ENCODE measurements around the gene ERCC6. TPM values are rescaled to one million over a fixed set of nuclear protein-coding genes. Genes with fewer than 3 reads are reported as not detected.

Gene ERCC6
- total RNA-seq, 4 donors from 2014 or later: 16.0 to 34.0 (median 22.4) TPM

- intact Hi-C loops (cut with DNase I; ENCODE audit: low total_unique reads) (no loop called here), in situ Hi-C loops (cut with MboI; ENCODE audit: low pct_ligation_motif_present in 1 of 4, low pct_unique_long_range_greater_than_20kb in 1 of 4, low sequenced_read_pairs in 3 of 4) (loop anchor here in 1 of 4 donors (25.0 kb wide), 1 partner anchor 1073 kb away; the partner anchor contains the start of gene SGMS1)
- H3K4me1 ChIP-seq: peaks cover 7 to 24% (median 14%) of the 10 kb centered on the region in 4 donors
- H3K36me3 ChIP-seq: no peaks in the 10 kb centered on the region
- H3K27me3 ChIP-seq: peaks cover 4% of the 10 kb centered on the region
- TF ChIP-seq POLR2AphosphoS5 (IDR thresholded peaks at IDR 0.05): no peak
- no peak for TF ChIP-seq POLR2A (IDR thresholded peaks at IDR 0.05)
- peak in 1 of 5 experiments; percentile 6 for TF ChIP-seq CTCF (IDR thresholded peaks at IDR 0.05)
- no peaks in the 10 kb centered on the region for H3K9me3 ChIP-seq
- H3K27ac ChIP-seq: peak overlapping the region; percentile 85 to 94 (median 92)
- peak; percentile 57 for DNase-seq
- 0% methylated on average over 5 to 26 of the region's 26 CpGs for WGBS, 2 donors (ENCODE audit: low coverage in 1 of 2)
- H3K4me3 ChIP-seq: peak overlapping the region; percentile 20 to 82 (median 70)
Measured at GRCh38 chr10:49539320-49539885, 482 bp upstream of the ERCC6 start.

- H3K9me3 ChIP-seq: no peaks in the 10 kb centered on the region
- DNase-seq: no peak
- WGBS, 2 donors (ENCODE audit: low coverage in 1 of 2): 63 to 75% methylated on average over 3 to 9 of the region's 9 CpGs
- H3K27me3 ChIP-seq: no peaks in the 10 kb centered on the region
- in situ Hi-C loops (cut with MboI; ENCODE audit: low pct_ligation_motif_present in 1 of 4, low pct_unique_long_range_greater_than_20kb in 1 of 4, low sequenced_read_pairs in 3 of 4): loop anchor here in 1 of 4 donors (25.0 kb wide), 1 partner anchor 1077 kb away; the partner anchor contains the start of gene SGMS1
- no peak overlapping the region for H3K27ac ChIP-seq
- intact Hi-C loops (cut with DNase I; ENCODE audit: low total_unique reads): no loop called here
- peaks cover 7 to 21% (median 12%) of the 10 kb centered on the region in 4 donors for H3K4me1 ChIP-seq
- no peak overlapping the region for H3K4me3 ChIP-seq
- H3K36me3 ChIP-seq: peaks cover 0 to 20% (median 3%) of the 10 kb centered on the region in 4 donors
- TF ChIP-seq POLR2A (IDR thresholded peaks at IDR 0.05): no peak
- TF ChIP-seq CTCF (IDR thresholded peaks at IDR 0.05): no peak
- no peak for TF ChIP-seq EP300 (IDR thresholded peaks at IDR 0.05; ENCODE audit: low read depth)
- no peak for TF ChIP-seq POLR2AphosphoS5 (IDR thresholded peaks at IDR 0.05)
Measured at GRCh38 chr10:49534670-49535381, 4.1 kb downstream of the ERCC6 start.

- no peaks in the 10 kb centered on the region for H3K27me3 ChIP-seq
- WGBS, 2 donors (ENCODE audit: low coverage in 1 of 2): 94% methylated on average over 15 of the region's 15 CpGs; no CpG with 5 or more reads in 1 of the 2 donors
- no peak overlapping the region for H3K27ac ChIP-seq
- peaks cover 0 to 32% (median 6%) of the 10 kb centered on the region in 4 donors for H3K36me3 ChIP-seq
- no peak overlapping the region for H3K4me3 ChIP-seq
- H3K4me1 ChIP-seq: peaks cover 0 to 7% (median 0%) of the 10 kb centered on the region in 4 donors
- TF ChIP-seq CTCF (IDR thresholded peaks at IDR 0.05) (no peak), POLR2A (IDR thresholded peaks at IDR 0.05) (no peak), EP300 (IDR thresholded peaks at IDR 0.05; ENCODE audit: low read depth) (no peak), POLR2AphosphoS5 (IDR thresholded peaks at IDR 0.05) (no peak)
- no peaks in the 10 kb centered on the region for H3K9me3 ChIP-seq
- in situ Hi-C loops (cut with MboI; ENCODE audit: low pct_ligation_motif_present in 1 of 4, low pct_unique_long_range_greater_than_20kb in 1 of 4, low sequenced_read_pairs in 3 of 4): loop anchor here in 1 of 4 donors (25.0 kb wide), 1 partner anchor 1080 kb away; the partner anchor contains the start of gene SGMS1
- intact Hi-C loops (cut with DNase I; ENCODE audit: low total_unique reads): no loop called here
- DNase-seq: no peak
Measured at GRCh38 chr10:49532461-49532860, 6.5 kb downstream of the ERCC6 start.

GRCh38 chr10:49528977-49529506 is 9.9 kb downstream of the ERCC6 start:
- in situ Hi-C loops (cut with MboI; ENCODE audit: low pct_ligation_motif_present in 1 of 4, low pct_unique_long_range_greater_than_20kb in 1 of 4, low sequenced_read_pairs in 3 of 4) (loop anchor here in 1 of 4 donors (25.0 kb wide), 1 partner anchor 1083 kb away; the partner anchor contains the start of gene SGMS1), intact Hi-C loops (cut with DNase I; ENCODE audit: low total_unique reads) (loop anchor here (1.0 kb wide), 1 partner anchor 18 kb away; no protein-coding TSS in a partner anchor)
- DNase-seq: no peak
- no peak for TF ChIP-seq CTCF (IDR thresholded peaks at IDR 0.05)
- TF ChIP-seq POLR2AphosphoS5 (IDR thresholded peaks at IDR 0.05): no peak
- TF ChIP-seq POLR2A (IDR thresholded peaks at IDR 0.05): no peak
- TF ChIP-seq EP300 (IDR thresholded peaks at IDR 0.05; ENCODE audit: low read depth): no peak
- H3K9me3 ChIP-seq: no peaks in the 10 kb centered on the region
- H3K27ac ChIP-seq: no peak overlapping the region
- 80 to 87% methylated on average over 2 of the region's 2 CpGs for WGBS, 2 donors (ENCODE audit: low coverage in 1 of 2)
- H3K4me1 ChIP-seq: no peaks in the 10 kb centered on the region
- no peaks in the 10 kb centered on the region for H3K27me3 ChIP-seq
- no peak overlapping the region for H3K4me3 ChIP-seq
- peaks cover 0 to 52% (median 18%) of the 10 kb centered on the region in 4 donors for H3K36me3 ChIP-seq

Data from transverse colon (tissue), 4 donors.